Lung (tissue), 12 donors: ENCODE results near the gene NPHP4. TPM values are rescaled to one million over a fixed set of nuclear protein-coding genes. Genes with fewer than 3 reads are reported as not detected.

ENCODE experiments used
- ATAC-seq: fragments of 200-7000 bp; cut with Tn5 transposase; one replicate; pipeline ENCODE4 v1.9.1; 2020; ENCODE audit warnings: moderate number of reproducible peaks; ENCODE audit not compliant: insufficient read depth, low FRiP score
- DNase-seq, 3 donors: peaks; one replicate each; pipeline ENCODE4 v3.0.0-alpha.2; 2013 to 2017
- H3K27ac ChIP-seq, 2 donors: one replicate each; pipeline ENCODE4 v1.5.1; 2013; ENCODE audit warnings: mild to moderate bottlenecking in 2 of 2, moderate library complexity in 2 of 2, control low read depth in 1 of 2, inconsistent platforms in 1 of 2, low read depth in 1 of 2, low read length in 1 of 2
- H3K27me3 ChIP-seq, 3 donors: one replicate each; pipeline ENCODE4 v1.5.1; 2013; ENCODE audit warnings: low read length in 2 of 3; ENCODE audit not compliant: control insufficient read depth in 3 of 3, insufficient read depth in 3 of 3
- H3K36me3 ChIP-seq, 4 donors: one replicate each; pipeline ENCODE4 v1.5.1; 2013; ENCODE audit warnings: low read length in 4 of 4, mild to moderate bottlenecking in 1 of 4, moderate library complexity in 1 of 4; ENCODE audit not compliant: control insufficient read depth in 4 of 4, insufficient read depth in 4 of 4
- H3K4me1 ChIP-seq, 5 donors: one replicate each; pipeline ENCODE4 v1.5.1; 2013; ENCODE audit warnings: low read length in 5 of 5, mild to moderate bottlenecking in 2 of 5, moderate library complexity in 1 of 5; ENCODE audit not compliant: control insufficient read depth in 5 of 5, insufficient read depth in 5 of 5
- H3K4me3 ChIP-seq: one replicate; pipeline ENCODE4 v1.5.1; 2013; ENCODE audit warnings: mild to moderate bottlenecking, control low read depth, moderate library complexity
- H3K9ac ChIP-seq, 2 donors: one replicate each; pipeline ENCODE4 v1.5.1; 2013; ENCODE audit warnings: low read length in 2 of 2, control low read depth in 1 of 2; ENCODE audit not compliant: insufficient read depth in 1 of 2
- H3K9me3 ChIP-seq, 4 donors: one replicate each; pipeline ENCODE4 v1.5.1; 2013; ENCODE audit warnings: low read length in 3 of 4, mild to moderate bottlenecking in 1 of 4, moderate library complexity in 1 of 4; ENCODE audit not compliant: control insufficient read depth in 4 of 4, insufficient read depth in 3 of 4
- CTCF ChIP-seq: IDR thresholded peaks from 2 replicates; pipeline ENCODE4 v1.5.1; 2012; ENCODE audit warnings: mild to moderate bottlenecking; ENCODE audit errors: control extremely low read depth, extremely low read depth
- WGBS, 2 donors: extraction: QIAGEN DNeasy Blood & Tissue Kit; methylation state at CpG; one replicate each; pipeline ENCODE4 v1.1.7; 2013; 5-methylcytosine and 5-hydroxymethylcytosine counted together
- polyA plus RNA-seq, 2 donors: library from polyadenylated mRNA; stranded (reverse); fragments of 200-250 nt; gene quantifications; one replicate each; pipeline ENCODE4 v1.2.1, GENCODE V29; 2013
- total RNA-seq, 2 donors: library from RNA; depleted of rRNA in 1 of 2; stranded (reverse); fragments of >200 nt in 1 of 2; gene quantifications; one replicate each; pipeline ENCODE4 v1.2.1, GENCODE V29; 2014 to 2021
- donor health status: control.
- donor health status: control.
- donor health status: Bipolar disorder and iron deficiency.
- donor health status: healthy.
- donor health status: DM: yes; HTN: yes; CAD: no.

Gene NPHP4
- total and polyA plus RNA-seq, 4 donors = 6.0 to 23.3 (median 11.1) TPM

DNA sequence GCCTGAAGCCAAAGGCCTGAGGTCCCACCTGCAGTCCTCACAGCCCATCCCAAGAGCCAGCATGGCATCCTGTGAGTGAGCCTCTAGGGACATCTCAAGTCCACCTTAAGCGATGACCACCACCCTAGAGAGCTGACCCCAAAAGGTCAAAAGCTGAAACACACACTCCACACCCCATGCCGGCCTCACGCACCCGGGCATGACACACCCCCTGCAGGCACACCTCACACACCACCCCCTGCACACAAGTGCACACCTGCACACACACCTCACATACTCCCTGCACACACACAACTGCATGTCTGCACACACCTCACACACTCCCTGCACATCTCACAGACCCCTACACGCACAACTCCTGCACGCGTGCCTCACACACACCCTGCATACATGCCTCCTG lies 118.7 kb downstream of the NPHP4 start:
- Histone ChIP-seq H3K27me3 (no peaks in the 10 kb centered on the region), H3K27ac (no peak overlapping the region), H3K9ac (no peak overlapping the region), H3K9me3 (no peaks in the 10 kb centered on the region), H3K36me3 (peaks cover 2 to 35% (median 11%) of the 10 kb centered on the region in 4 donors), H3K4me3 (no peak overlapping the region), H3K4me1 (no peaks in the 10 kb centered on the region)
- no peak for TF ChIP-seq CTCF
- DNase-seq = no peak
- WGBS, 2 donors = 95 to 97% methylated on average over 7 of the region's 7 CpGs
- ATAC-seq = no peak

- H3K4me1 ChIP-seq = no peaks in the 10 kb centered on the region
- no peak overlapping the region for H3K4me3 ChIP-seq
- 95 to 96% methylated on average over 13 to 16 of the region's 16 CpGs for WGBS, 2 donors
- no peak overlapping the region for H3K9ac ChIP-seq
- no peak overlapping the region for H3K27ac ChIP-seq
- DNase-seq (no peak), ATAC-seq (no peak)
- TF ChIP-seq CTCF = no peak
- peaks cover 2 to 37% (median 11%) of the 10 kb centered on the region in 4 donors for H3K36me3 ChIP-seq
- no peaks in the 10 kb centered on the region for H3K27me3 ChIP-seq
- no peaks in the 10 kb centered on the region for H3K9me3 ChIP-seq
These were observed 119.3 kb downstream of the NPHP4 start for GRCh38 chr1:5872886-5873285.

- H3K36me3 ChIP-seq = peaks cover 0 to 36% (median 8%) of the 10 kb centered on the region in 4 donors
- no peak overlapping the region for H3K4me3 ChIP-seq
- 98 to 99% methylated on average over 6 of the region's 6 CpGs for WGBS, 2 donors
- H3K27me3 ChIP-seq = no peaks in the 10 kb centered on the region
- H3K4me1 ChIP-seq = no peaks in the 10 kb centered on the region
- ATAC-seq (no peak), DNase-seq (no peak)
- no peak overlapping the region for H3K9ac ChIP-seq
- H3K9me3 ChIP-seq = no peaks in the 10 kb centered on the region
- no peak overlapping the region for H3K27ac ChIP-seq
- no peak for TF ChIP-seq CTCF
These were observed 123.2 kb downstream of the NPHP4 start for GRCh38 chr1:5868931-5869500.

DNA sequence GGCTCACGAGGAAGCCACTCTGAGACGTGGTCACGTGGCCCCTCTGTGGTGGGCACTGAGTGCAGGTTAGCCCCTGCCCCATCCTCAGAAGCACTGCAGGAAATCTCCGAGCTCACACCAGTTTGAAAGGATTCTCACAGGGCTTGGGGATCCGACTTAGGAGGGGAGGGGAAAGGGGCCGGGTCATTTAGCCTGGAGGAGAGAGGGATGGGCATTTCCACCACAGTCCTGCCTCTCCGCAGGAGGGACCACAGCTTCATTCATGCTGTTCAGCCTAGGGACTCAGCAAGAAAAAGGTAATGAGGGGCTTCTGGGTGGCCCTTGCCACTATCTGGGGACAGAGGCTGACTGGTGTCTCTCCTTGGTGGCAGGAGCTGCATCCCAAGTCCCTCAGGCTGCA lies 126.5 kb downstream of the NPHP4 start:
- TF ChIP-seq CTCF = no peak
- no peaks in the 10 kb centered on the region for H3K4me1 ChIP-seq
- ATAC-seq (no peak), DNase-seq (no peak)
- H3K36me3 ChIP-seq = peaks cover 0 to 29% (median 4%) of the 10 kb centered on the region in 4 donors
- H3K9ac ChIP-seq = no peak overlapping the region
- WGBS, 2 donors = 94 to 96% methylated on average over 7 of the region's 7 CpGs
- no peak overlapping the region for H3K4me3 ChIP-seq
- no peak overlapping the region for H3K27ac ChIP-seq
- H3K27me3 ChIP-seq = no peaks in the 10 kb centered on the region
- H3K9me3 ChIP-seq = no peaks in the 10 kb centered on the region
